GM19023 (cell line): Measurements from ENCODE around the gene ERLEC1.
"Not testable (repeated sequence)": the region's sequence is repeated elsewhere in the genome, so short reads cannot be mapped to it uniquely, and the experiment has no call there.

Experiments used
- ATAC-seq: cut with Tn5 transposase; IDR thresholded peaks from one replicate; pipeline ENCODE4 v1.9.1; 2021; ENCODE audit warnings: mild to moderate bottlenecking, moderate library complexity; ENCODE audit not compliant: unreplicated experiment

Gene ERLEC1

GRCh38 chr2:53786705-53787613 is at the start of gene ERLEC1, which contains the start of gene ASB3:
Gene ERLEC1 (plus strand): TSS chr2:53787044. CDS start chr2:53787211, 167 bp downstream.
Gene ASB3 (minus strand): TSS chr2:53786953. CDS start chr2:53765572, 21,381 bp downstream.
- peak; percentile 95 for ATAC-seq

DNA sequence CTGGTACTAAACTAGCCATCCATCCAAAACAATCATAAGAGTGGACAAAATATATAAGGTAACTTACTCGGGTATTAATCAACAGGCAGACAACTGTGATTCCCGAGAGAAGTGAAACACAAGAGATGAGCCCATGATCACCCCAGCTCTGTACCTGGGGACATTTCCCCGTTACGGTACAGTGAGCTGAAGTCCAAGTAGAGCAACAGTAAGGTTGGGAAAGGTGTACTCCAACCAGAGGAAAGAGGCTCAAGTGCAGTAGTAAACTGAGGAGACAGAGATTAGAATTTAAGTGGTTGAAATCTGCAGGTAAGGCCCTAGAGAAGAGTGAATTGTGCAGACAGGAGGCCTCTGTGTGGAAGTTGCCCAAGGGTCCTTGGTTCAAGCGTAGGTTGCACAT is 49.8 kb upstream of the ERLEC1 start:
- ATAC-seq, result no peak

DNA sequence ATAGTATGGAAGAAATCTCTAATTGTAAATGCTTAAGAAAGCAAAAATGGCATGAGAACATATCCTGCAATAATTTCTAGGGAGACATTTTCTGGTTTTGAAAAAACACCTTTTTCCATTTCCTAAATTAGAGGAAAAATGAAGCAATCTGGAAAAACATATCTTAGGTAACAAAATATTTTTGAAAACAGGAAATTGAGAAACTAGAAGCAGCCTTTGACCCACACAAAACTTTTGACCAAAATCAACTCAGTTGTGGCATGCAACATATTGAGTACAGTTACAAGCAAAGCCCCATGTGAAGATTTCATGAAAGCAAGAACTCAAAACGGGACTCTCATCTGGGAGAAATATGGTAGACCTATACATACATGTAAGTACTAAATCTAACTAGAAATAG is 47.8 kb upstream of the ERLEC1 start:
- no peak for ATAC-seq

GRCh38 chr2:53740170-53740569 is 46.7 kb upstream of the ERLEC1 start:
- no peak for ATAC-seq

GRCh38 chr2:53744395-53745065 is 42.3 kb upstream of the ERLEC1 start:
- no peak for ATAC-seq

- ATAC-seq, result peak; percentile 33
Measured at GRCh38 chr2:53750041-53750768, 36.6 kb upstream of the ERLEC1 start.

DNA sequence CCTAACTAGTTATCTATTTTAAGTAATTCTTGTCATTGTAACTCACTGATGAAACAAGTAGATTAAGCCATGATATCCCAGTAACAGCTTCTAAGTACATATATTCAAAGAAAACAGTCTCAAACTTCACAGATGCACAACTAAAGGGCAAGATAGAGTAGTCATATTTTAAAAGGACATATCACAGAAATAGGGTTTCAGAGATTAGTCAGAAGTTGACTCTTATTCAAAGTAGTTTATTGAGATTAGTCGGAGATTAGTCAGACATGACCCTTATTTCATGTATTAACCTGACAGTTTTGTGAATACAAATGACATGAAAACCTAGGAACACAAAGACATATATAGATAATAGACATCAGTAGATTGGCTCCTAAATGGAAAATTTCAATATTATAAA is 35.1 kb upstream of the ERLEC1 start:
- ATAC-seq, result peak; percentile 92

DNA sequence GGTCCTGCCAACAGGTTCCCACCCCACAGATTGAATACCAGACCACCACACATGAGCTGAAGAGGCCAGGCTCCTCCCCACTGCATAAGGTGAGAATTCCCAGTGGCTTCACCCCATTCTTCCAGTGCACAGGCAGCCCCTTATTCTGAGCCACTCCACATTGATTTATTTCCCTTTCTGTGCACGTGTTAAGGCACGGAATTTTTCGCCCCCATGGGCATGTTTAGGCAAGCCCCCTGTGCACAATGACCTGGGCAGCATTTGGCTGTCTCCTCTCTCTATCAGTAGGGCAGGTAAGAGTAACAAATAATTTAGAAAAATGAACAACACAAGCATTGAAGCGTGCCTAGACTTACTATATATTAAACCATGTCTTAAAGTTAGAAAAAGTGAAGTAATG is 34.5 kb upstream of the ERLEC1 start:
- ATAC-seq, result no peak

- ATAC-seq, result no peak
Measured at GRCh38 chr2:53753041-53753440, 33.8 kb upstream of the ERLEC1 start.

- no peak for ATAC-seq
Measured at GRCh38 chr2:53755121-53755520, 31.7 kb upstream of the ERLEC1 start.

DNA sequence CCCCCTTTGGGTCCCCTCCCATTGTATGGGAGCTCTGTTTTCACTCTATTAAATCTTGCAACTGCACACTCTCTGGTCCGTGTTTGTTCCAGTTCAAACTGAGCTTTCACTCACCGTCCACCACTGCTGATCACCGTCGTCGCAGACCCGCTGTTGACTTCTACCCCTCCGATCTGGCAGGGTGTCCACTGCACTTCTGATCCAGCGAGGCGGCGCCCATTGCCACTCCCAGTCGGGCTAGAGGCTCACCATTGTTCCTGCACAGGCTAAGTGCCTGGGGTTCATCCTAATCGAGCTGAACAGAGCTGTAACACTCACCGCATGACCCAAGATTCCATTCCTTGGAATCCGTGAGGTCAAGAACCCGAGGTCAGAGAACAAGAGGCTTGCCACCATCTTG is 30.2 kb upstream of the ERLEC1 start:
- no peak for ATAC-seq

GRCh38 chr2:53757206-53757605 is 29.6 kb upstream of the ERLEC1 start:
- ATAC-seq, result not testable (repeated sequence)

DNA sequence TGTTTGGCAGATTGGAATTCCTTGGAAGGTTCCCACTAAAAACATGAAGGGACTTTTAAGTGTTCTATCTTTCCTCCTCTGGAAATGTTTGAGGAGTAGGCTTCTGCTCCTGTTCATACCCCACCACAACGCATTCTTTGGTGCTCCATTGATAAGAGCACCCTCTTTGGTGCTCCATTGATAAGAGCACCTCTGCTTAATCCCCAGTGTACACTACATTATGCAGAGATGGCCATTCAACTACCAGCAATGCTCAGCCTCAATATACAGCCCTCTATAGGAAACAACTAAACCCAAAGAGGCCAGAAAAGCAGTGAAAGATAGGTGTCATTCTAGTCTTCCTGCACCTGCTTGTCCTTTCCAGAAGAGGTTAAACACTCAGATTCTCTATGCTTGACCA is 21.1 kb upstream of the ERLEC1 start:
- no peak for ATAC-seq

DNA sequence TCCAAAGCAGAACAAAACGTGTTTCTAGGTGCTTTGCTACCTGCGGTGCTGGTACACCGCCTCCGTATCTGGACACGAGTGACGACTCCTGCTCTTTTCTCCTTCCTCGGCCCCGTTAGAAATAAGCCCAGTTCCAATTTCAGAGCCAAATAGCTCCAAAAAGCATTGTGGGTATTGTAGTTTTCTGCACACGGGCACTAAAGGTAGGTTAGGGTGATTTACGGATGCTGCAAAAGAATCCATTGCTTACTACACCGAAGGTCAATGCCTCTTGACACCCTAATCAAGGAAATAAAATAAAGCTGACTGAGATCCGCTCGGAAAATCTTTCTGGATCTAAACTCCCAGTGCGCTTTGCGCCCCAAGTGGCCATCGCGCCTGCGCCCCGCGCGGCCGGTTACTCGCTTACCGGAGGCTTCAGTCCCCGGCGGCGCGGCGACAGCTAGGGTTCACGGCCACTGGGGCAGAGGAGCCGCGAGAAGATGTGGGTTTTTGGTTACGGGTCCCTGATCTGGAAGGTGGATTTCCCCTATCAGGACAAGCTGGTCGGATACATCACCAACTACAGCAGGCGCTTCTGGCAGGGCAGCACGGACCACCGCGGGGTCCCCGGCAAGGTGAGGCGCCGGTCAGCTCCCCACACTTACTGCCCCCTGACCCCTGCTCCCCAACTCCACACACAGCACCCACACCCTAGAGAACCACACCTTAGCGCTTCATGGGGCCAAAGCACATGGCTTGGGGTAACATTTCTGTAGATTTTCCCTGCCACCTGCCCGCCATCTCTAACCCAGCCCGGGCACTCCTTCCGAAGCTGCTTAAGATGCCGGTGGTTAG is 19.2 kb upstream of the ERLEC1 start, which contains the start of gene CHAC2:
CHAC2 (plus strand) TSS at position 400 of the 837 bp plus-strand sequence; CDS start at position 483, 83 bp downstream.
- ATAC-seq, result peak; percentile 96

GRCh38 chr2:53768242-53768542 is 18.7 kb upstream of the ERLEC1 start:
- ATAC-seq, result peak; percentile 51

DNA sequence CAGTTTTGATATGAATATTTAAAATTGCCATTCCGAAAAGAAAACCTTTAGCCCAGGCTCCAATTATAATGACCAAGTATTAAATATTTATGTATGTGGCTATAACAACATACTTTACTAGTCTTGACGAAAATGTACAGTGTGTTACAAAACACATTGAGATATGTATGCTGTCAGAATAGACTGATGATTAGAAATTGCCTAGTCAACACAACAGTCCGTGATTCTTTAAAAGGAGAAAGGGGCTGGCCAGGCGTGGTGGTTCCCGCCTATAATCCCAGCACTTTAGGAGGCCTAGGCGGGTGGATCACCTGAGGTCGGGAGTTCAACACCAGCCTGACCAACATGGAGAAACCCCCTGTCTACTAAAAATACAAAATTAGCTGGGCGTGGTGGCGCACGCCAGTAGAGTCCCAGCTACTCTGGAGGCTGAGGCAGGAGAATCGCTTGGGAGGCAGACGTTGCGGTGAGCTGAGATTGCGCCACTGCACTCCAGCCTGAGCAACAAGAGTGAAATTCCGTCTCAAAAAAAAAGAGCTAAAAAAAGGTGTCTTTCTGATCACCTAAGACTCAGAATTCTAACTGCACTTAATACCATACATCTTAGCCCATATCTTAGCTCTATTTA is 17.4 kb upstream of the ERLEC1 start:
- no peak for ATAC-seq

- no peak for ATAC-seq
Measured at GRCh38 chr2:53770264-53770663, 16.6 kb upstream of the ERLEC1 start.

DNA sequence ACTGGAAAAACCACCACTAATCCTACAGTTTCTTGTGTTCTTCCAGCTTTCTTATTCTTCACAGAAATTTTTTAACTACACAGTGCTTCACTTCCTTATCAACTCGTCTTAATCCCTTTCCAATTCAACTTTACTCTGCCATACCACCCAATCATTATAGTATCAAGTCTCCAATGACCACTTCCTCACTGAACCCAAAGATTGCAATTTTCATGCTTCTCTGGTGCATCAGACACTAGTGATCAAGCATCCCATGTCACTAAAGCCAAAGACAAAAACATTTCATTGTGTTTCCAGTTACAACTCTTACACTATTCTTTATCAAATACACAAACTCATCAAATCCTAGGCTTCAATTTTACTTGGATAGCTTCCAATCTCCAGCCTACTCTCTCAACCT is 9.7 kb upstream of the ERLEC1 start:
- ATAC-seq, result no peak

DNA sequence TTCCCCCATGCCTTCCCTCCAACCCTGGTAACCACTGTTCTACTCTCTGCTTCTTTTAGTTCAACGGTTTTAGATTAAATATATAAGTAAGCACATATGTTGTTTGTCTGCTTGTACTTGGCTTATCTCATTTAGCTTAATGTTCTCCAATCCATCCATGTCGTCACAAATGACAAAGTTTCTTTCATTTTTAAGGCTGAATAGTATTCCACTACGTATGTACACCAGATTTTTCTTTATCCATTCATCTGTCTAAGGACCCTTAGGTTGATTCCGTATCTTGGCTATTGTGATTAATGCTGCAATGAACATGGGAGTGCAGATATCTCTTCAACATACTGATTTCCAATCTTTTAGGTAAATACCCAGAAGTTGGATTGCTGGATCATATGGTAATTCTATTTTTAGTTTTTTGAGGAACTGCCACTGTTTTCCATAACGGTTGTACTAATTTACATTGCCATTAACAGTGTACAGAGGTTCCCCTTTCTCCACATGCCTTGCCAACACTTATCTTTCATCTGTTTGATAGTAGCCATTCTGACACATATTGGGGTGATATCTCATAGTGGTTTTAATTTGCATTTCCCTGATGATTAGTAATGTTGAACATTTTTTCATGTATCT is 8.2 kb upstream of the ERLEC1 start:
- ATAC-seq, result no peak

- no peak for ATAC-seq
Measured at GRCh38 chr2:53780056-53780455, 6.8 kb upstream of the ERLEC1 start.
